ENCODE data around the gene NLGN1. TPM values are rescaled to one million over a fixed set of nuclear protein-coding genes. Genes with fewer than 3 reads are reported as not detected.

The NLGN1 gene
- total RNA-seq, 1 donor from 2014 or later = 34.8 TPM

DNA sequence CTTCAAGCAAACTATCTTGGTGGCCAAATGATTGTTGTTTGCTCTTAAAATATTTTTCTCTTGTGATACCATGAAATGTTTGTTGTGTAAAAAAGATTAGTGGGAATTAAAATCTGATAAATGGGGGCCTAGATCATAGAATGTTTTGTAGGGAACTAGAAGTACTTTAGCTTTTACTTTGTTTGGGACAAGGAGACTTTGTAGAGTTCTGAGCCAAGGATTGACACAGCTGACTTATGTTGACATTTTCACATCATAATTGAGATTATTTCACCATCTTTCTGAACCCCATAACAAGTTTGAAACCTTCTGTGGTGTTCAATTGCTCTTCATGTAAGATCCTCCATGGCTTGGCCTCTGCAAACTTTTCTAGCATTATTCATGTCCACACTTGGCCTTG is 235.4 kb downstream of the NLGN1 start:
- no peak overlapping the region for H3K4me3 Mint-ChIP-seq
- H3K36me3 ChIP-seq = no peaks in the 10 kb centered on the region
- no peaks in the 10 kb centered on the region for H3K36me3 Mint-ChIP-seq
- no peak for DNase-seq (ENCODE audit: low spot score)
- no peak overlapping the region for H3K27ac ChIP-seq
- H4K20me1 ChIP-seq (ENCODE audit: low read depth) = no peaks in the 10 kb centered on the region
- no peaks in the 10 kb centered on the region for H3K9me3 ChIP-seq (ENCODE audit: low read depth)
- H3K4me1 ChIP-seq = no peaks in the 10 kb centered on the region
- H3K9ac ChIP-seq = no peak overlapping the region
- no peak overlapping the region for H3K27ac Mint-ChIP-seq
- H3K9me3 Mint-ChIP-seq = no peaks in the 10 kb centered on the region
- H3K79me2 ChIP-seq (ENCODE audit: low read depth) = no peaks in the 10 kb centered on the region
- TF ChIP-seq EZH2 (IDR thresholded peaks at IDR 0.05) (no peak), EZH2phosphoT487 (IDR thresholded peaks at IDR 0.05) (no peak)
- TF ChIP-seq, protein P1, sequence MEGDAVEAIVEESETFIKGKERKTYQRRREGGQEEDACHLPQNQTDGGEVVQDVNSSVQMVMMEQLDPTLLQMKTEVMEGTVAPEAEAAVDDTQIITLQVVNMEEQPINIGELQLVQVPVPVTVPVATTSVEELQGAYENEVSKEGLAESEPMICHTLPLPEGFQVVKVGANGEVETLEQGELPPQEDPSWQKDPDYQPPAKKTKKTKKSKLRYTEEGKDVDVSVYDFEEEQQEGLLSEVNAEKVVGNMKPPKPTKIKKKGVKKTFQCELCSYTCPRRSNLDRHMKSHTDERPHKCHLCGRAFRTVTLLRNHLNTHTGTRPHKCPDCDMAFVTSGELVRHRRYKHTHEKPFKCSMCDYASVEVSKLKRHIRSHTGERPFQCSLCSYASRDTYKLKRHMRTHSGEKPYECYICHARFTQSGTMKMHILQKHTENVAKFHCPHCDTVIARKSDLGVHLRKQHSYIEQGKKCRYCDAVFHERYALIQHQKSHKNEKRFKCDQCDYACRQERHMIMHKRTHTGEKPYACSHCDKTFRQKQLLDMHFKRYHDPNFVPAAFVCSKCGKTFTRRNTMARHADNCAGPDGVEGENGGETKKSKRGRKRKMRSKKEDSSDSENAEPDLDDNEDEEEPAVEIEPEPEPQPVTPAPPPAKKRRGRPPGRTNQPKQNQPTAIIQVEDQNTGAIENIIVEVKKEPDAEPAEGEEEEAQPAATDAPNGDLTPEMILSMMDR (IDR thresholded peaks at IDR 0.05) = no peak
- H3K4me1 Mint-ChIP-seq = peaks cover 1% of the 10 kb centered on the region
- H3K4me2 ChIP-seq = no peak overlapping the region
- H3K27me3 Mint-ChIP-seq (ENCODE audit: insufficient read depth, low read depth) = no peaks in the 10 kb centered on the region
- H3K4me3 ChIP-seq = no peak overlapping the region
- no peaks in the 10 kb centered on the region for H3F3A ChIP-seq (ENCODE audit: low read depth)
- H3K27me3 ChIP-seq = no peaks in the 10 kb centered on the region
- H2AFZ ChIP-seq (replicated peaks) = no peak overlapping the region

DNA sequence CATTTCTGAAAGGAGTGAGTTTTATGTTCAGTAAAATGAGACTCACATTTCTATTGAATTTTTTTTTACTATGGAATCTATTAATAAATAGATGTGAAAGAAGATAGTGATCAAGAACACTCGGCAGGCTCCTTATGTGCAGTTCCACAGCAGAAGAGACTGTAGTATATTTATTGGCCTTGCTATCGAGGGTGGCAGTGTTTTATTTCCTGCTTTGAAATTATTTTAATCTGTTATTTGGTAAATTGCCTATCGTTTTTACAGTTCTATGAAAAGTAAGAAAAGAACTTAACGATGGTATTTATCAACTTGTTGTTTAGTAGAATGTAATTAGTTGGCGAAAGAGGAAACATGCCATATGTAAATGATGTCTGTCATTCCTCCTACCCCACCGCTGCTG is 238.3 kb downstream of the NLGN1 start:
- H3K27ac ChIP-seq = no peak overlapping the region
- no peak overlapping the region for H3K4me2 ChIP-seq
- no peak overlapping the region for H3K9ac ChIP-seq
- H3K27me3 ChIP-seq = no peaks in the 10 kb centered on the region
- no peaks in the 10 kb centered on the region for H3F3A ChIP-seq (ENCODE audit: low read depth)
- no peaks in the 10 kb centered on the region for H3K36me3 ChIP-seq
- DNase-seq (ENCODE audit: low spot score) = no peak
- H3K4me1 ChIP-seq = no peaks in the 10 kb centered on the region
- no peaks in the 10 kb centered on the region for H3K9me3 Mint-ChIP-seq
- H3K79me2 ChIP-seq (ENCODE audit: low read depth) = no peaks in the 10 kb centered on the region
- H3K4me3 Mint-ChIP-seq = no peak overlapping the region
- no peak overlapping the region for H2AFZ ChIP-seq (replicated peaks)
- H3K9me3 ChIP-seq (ENCODE audit: low read depth) = no peaks in the 10 kb centered on the region
- peaks cover 2% of the 10 kb centered on the region for H3K27me3 Mint-ChIP-seq (ENCODE audit: insufficient read depth, low read depth)
- no peaks in the 10 kb centered on the region for H4K20me1 ChIP-seq (ENCODE audit: low read depth)
- no peak overlapping the region for H3K4me3 ChIP-seq
- no peak overlapping the region for H3K27ac Mint-ChIP-seq
- no peaks in the 10 kb centered on the region for H3K36me3 Mint-ChIP-seq
- TF ChIP-seq EZH2 (IDR thresholded peaks at IDR 0.05) = no peak
- TF ChIP-seq, protein P1 (IDR thresholded peaks at IDR 0.05) = no peak
- no peak for TF ChIP-seq EZH2phosphoT487 (IDR thresholded peaks at IDR 0.05)
- H3K4me1 Mint-ChIP-seq = peaks cover 3% of the 10 kb centered on the region

DNA sequence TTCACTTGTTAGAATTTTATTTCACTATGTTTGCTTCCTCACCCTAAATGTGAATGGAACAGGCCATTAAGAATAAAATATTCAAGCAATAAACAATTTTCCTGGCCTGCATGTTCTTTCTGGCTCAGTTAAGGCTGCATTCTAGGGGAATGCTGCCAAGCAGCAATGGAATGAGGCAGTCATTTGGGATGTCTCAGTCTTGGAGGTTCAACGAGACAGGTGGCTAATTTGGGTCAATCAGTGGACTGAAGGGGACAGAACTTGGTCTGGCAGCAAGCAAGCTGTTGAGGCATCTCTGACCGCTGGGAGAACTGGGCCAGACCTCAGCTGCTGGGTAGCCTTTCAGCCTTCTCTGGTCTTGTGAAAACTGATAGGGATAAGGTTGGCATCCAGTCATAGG is 241.6 kb downstream of the NLGN1 start:
- no peaks in the 10 kb centered on the region for H4K20me1 ChIP-seq (ENCODE audit: low read depth)
- H3K36me3 ChIP-seq = no peaks in the 10 kb centered on the region
- peaks cover 2% of the 10 kb centered on the region for H3K27me3 Mint-ChIP-seq (ENCODE audit: insufficient read depth, low read depth)
- H3K4me1 ChIP-seq = no peaks in the 10 kb centered on the region
- H3K27ac Mint-ChIP-seq = no peak overlapping the region
- no peak for DNase-seq (ENCODE audit: low spot score)
- no peaks in the 10 kb centered on the region for H3F3A ChIP-seq (ENCODE audit: low read depth)
- H3K9ac ChIP-seq = no peak overlapping the region
- H3K9me3 Mint-ChIP-seq = no peaks in the 10 kb centered on the region
- no peaks in the 10 kb centered on the region for H3K27me3 ChIP-seq
- H3K36me3 Mint-ChIP-seq = no peaks in the 10 kb centered on the region
- H2AFZ ChIP-seq (replicated peaks) = no peak overlapping the region
- no peaks in the 10 kb centered on the region for H3K79me2 ChIP-seq (ENCODE audit: low read depth)
- TF ChIP-seq, protein P1 (IDR thresholded peaks at IDR 0.05) = no peak
- TF ChIP-seq EZH2phosphoT487 (IDR thresholded peaks at IDR 0.05) = no peak
- no peak for TF ChIP-seq EZH2 (IDR thresholded peaks at IDR 0.05)
- H3K4me1 Mint-ChIP-seq = peaks cover 3% of the 10 kb centered on the region
- no peak overlapping the region for H3K4me3 Mint-ChIP-seq
- no peak overlapping the region for H3K27ac ChIP-seq
- no peak overlapping the region for H3K4me2 ChIP-seq
- no peaks in the 10 kb centered on the region for H3K9me3 ChIP-seq (ENCODE audit: low read depth)
- H3K4me3 ChIP-seq = no peak overlapping the region
